CD4-positive, alpha-beta T cell (primary cell): ENCODE data around the gene SORL1. TPM values are rescaled to one million over a fixed set of nuclear protein-coding genes. Genes with fewer than 3 reads are reported as not detected.

Source experiments
- ATAC-seq: fragments of 200-7000 bp; cut with Tn5 transposase; one replicate; pipeline ENCODE4 v1.10.0; 2022; ENCODE audit warnings: mild to moderate bottlenecking; ENCODE audit not compliant: poor library complexity
- CTCF ChIA-PET: fragments of 350-600 bp; sonication (Branson Sonifier 250); formaldehyde crosslinking; loops from one replicate; lab custom pipeline; 2021; ENCODE audit warnings: antibody characterized with exemption, inconsistent platforms; lab: Charles Lee
- POLR2A ChIA-PET: fragments of 350-600 bp; sonication (Branson Sonifier 250); formaldehyde crosslinking; loops from one replicate; lab custom pipeline; 2021; ENCODE audit warnings: antibody characterized with exemption, inconsistent platforms; lab: Charles Lee
- DNase-seq, 14 experiments: peaks; one replicate each; pipeline ENCODE4 v3.0.0-alpha.2; 2013 to 2020; ENCODE audit warnings: mixed read lengths in 2 of 14
- H3K27ac ChIP-seq, 2 donors: one replicate each; pipeline versions ENCODE4 v1.5.1 to v1.7.0; 2013; ENCODE audit warnings: low read length in 2 of 2, low read depth in 1 of 2, mild to moderate bottlenecking in 1 of 2
- H3K27me3 ChIP-seq, 2 experiments: 1 replicate in 1 of 2; 2 replicates in 1 of 2; pipeline versions ENCODE4 v1.6.1 to v1.7.0; 2013; ENCODE audit warnings: low read length in 2 of 2, control low read depth in 1 of 2, mild to moderate bottlenecking in 1 of 2, moderate library complexity in 1 of 2; ENCODE audit not compliant: insufficient read depth in 2 of 2, control insufficient read depth in 1 of 2
- H3K36me3 ChIP-seq: one replicate; pipeline ENCODE4 v1.6.1; 2013; ENCODE audit warnings: low read length, control low read depth; ENCODE audit not compliant: insufficient read depth
- H3K4me1 ChIP-seq: one replicate; pipeline ENCODE4 v1.6.1; 2013; ENCODE audit warnings: low read length, control low read depth; ENCODE audit not compliant: insufficient read depth
- H3K4me3 ChIP-seq: one replicate; pipeline ENCODE4 v1.5.1; 2013; ENCODE audit warnings: mild to moderate bottlenecking, low read length, moderate library complexity
- H3K9me3 ChIP-seq, 2 experiments: 1 replicate in 1 of 2; 2 replicates in 1 of 2; pipeline versions ENCODE4 v1.6.1 to v1.7.0; 2013; ENCODE audit warnings: low read length in 2 of 2, mild to moderate bottlenecking in 2 of 2, control low read depth in 1 of 2, moderate library complexity in 1 of 2; ENCODE audit not compliant: control insufficient read depth in 1 of 2, insufficient read depth in 1 of 2
- H3K27ac Mint-ChIP-seq: one replicate; pipeline ENCODE4 v1.8.0; 2020; ENCODE audit warnings: mixed read lengths
- H3K27me3 Mint-ChIP-seq: one replicate; pipeline ENCODE4 v1.8.0; 2021; ENCODE audit warnings: mixed read lengths
- H3K36me3 Mint-ChIP-seq: one replicate; pipeline ENCODE4 v1.8.0; 2021; ENCODE audit warnings: low read depth, mixed read lengths
- H3K4me1 Mint-ChIP-seq: one replicate; pipeline ENCODE4 v1.8.0; 2021; ENCODE audit warnings: low read depth, mixed read lengths
- H3K4me3 Mint-ChIP-seq: one replicate; pipeline ENCODE4 v1.8.0; 2020; ENCODE audit warnings: mild to moderate bottlenecking, mixed read lengths
- H3K9me3 Mint-ChIP-seq: one replicate; pipeline ENCODE4 v1.8.0; 2020; ENCODE audit warnings: mixed read lengths
- CTCF ChIP-seq: fragments of 200-600 bp; IDR thresholded peaks from one replicate; pipeline ENCODE4 v1.8.0; 2022; ENCODE audit warnings: antibody characterized with exemption, mild to moderate bottlenecking
- intact Hi-C, 2 experiments: fragments of 100-400 bp; cut with DNase I in 1 of 2; cut with micrococcal nuclease in 1 of 2; formaldehyde crosslinking; loops; one replicate each; pipeline versions ENCODE4 v1.15.1 to v1.9.0; 2023 to 2025; cut with DNase I, micrococcal nuclease
- total RNA-seq, 174 experiments: library from RNA in 2 of 174; stranded (reverse) in 2 of 174; gene quantifications; one replicate each; pipeline ENCODE4 v1.2.3 and lab custom pipeline; 2021 to 2026

The SORL1 gene
- total RNA-seq, 2 experiments from 2014 or later: 235 to 241 TPM

GRCh38 chr11:121550247-121551030 lies 98.3 kb downstream of the SORL1 start:
- ChIA-PET CTCF (no interaction called here), POLR2A (interaction anchor here (0.6 kb wide), 1 partner anchor 34 kb away, joined by 3 read pairs; no protein-coding TSS in a partner anchor)
- no peaks in the 10 kb centered on the region for H3K9me3 Mint-ChIP-seq

GRCh38 chr11:121551463-121551862 lies 99.3 kb downstream of the SORL1 start:
- Mint-ChIP-seq H3K4me1 (peaks cover 20% of the 10 kb centered on the region), H3K9me3 (no peaks in the 10 kb centered on the region), H3K27ac (peak overlapping the region; percentile 67), H3K4me3 (no peak overlapping the region), H3K36me3 (peaks cover 98% of the 10 kb centered on the region), H3K27me3 (no peaks in the 10 kb centered on the region)
- CTCF ChIA-PET: no interaction called here
- H3K9me3 ChIP-seq: no peaks in the 10 kb centered on the region
- no peak for DNase-seq
- intact Hi-C loops: no loop called here
- ATAC-seq: no peak
- TF ChIP-seq CTCF: no peak
- H3K27ac ChIP-seq: no peak overlapping the region
- no peaks in the 10 kb centered on the region for H3K27me3 ChIP-seq
- peaks cover 94% of the 10 kb centered on the region for H3K36me3 ChIP-seq
- POLR2A ChIA-PET: no interaction called here
- H3K4me3 ChIP-seq: no peak overlapping the region
- H3K4me1 ChIP-seq: peaks cover 6% of the 10 kb centered on the region

More at GRCh38 chr11:121550247-121551030, 98.3 kb downstream of the SORL1 start:
- ATAC-seq: no peak
- H3K4me1 ChIP-seq: peaks cover 7% of the 10 kb centered on the region
- intact Hi-C loops: no loop called here
- Mint-ChIP-seq H3K36me3 (peaks cover 98% of the 10 kb centered on the region), H3K4me3 (no peak overlapping the region), H3K27me3 (no peaks in the 10 kb centered on the region), H3K4me1 (peaks cover 28% of the 10 kb centered on the region), H3K27ac (peak overlapping the region; percentile 12)
- H3K27me3 ChIP-seq: no peaks in the 10 kb centered on the region
- H3K4me3 ChIP-seq: no peak overlapping the region
- no peak overlapping the region for H3K27ac ChIP-seq
- no peak for TF ChIP-seq CTCF
- no peak for DNase-seq
- H3K36me3 ChIP-seq: peaks cover 94% of the 10 kb centered on the region
- no peaks in the 10 kb centered on the region for H3K9me3 ChIP-seq

- no peaks in the 10 kb centered on the region for H3K9me3 ChIP-seq
- Mint-ChIP-seq H3K36me3 (peaks cover 98% of the 10 kb centered on the region), H3K4me1 (peaks cover 17% of the 10 kb centered on the region), H3K27ac (peak overlapping the region; percentile 67), H3K27me3 (no peaks in the 10 kb centered on the region), H3K9me3 (no peaks in the 10 kb centered on the region), H3K4me3 (no peak overlapping the region)
- no peaks in the 10 kb centered on the region for H3K27me3 ChIP-seq
- POLR2A ChIA-PET: no interaction called here
- no peak overlapping the region for H3K4me3 ChIP-seq
- no peak for TF ChIP-seq CTCF
- DNase-seq (no peak), ATAC-seq (no peak)
- no peaks in the 10 kb centered on the region for H3K4me1 ChIP-seq
- no peak overlapping the region for H3K27ac ChIP-seq
- CTCF ChIA-PET: interaction anchor here (1.0 kb wide), 1 partner anchor 107 kb away, joined by 3 read pairs; no protein-coding TSS in a partner anchor
- peaks cover 95% of the 10 kb centered on the region for H3K36me3 ChIP-seq
- intact Hi-C loops: no loop called here
Measured at GRCh38 chr11:121552154-121552553, 100.0 kb downstream of the SORL1 start.
